KMS-11 (cell line): ENCODE data around the gene METTL2B.

Source experiments
- H2AFZ ChIP-seq: fragments of 200-600 bp; sonication (generic); 2 replicates; pipeline ENCODE4 v1.6.1; 2016; ENCODE audit warnings: antibody characterized with exemption, mixed run types, low read depth
- H3K27ac ChIP-seq: fragments of 200-600 bp; sonication (generic); 2 replicates; pipeline ENCODE4 v1.6.1; 2016; ENCODE audit warnings: mild to moderate bottlenecking, mixed run types
- H3K27me3 ChIP-seq: fragments of 200-600 bp; sonication (generic); 2 replicates; pipeline ENCODE4 v1.6.1; 2017; ENCODE audit warnings: mild to moderate bottlenecking, low read depth, mixed run types, moderate library complexity; ENCODE audit not compliant: insufficient read depth
- H3K36me3 ChIP-seq: fragments of 200-600 bp; sonication (generic); 2 replicates; pipeline ENCODE4 v1.6.1; 2017; ENCODE audit warnings: mild to moderate bottlenecking, mixed run types; ENCODE audit not compliant: insufficient read depth
- H3K4me1 ChIP-seq: fragments of 200-600 bp; sonication (generic); 2 replicates; pipeline ENCODE4 v1.6.1; 2016; ENCODE audit warnings: mild to moderate bottlenecking, low read depth, mixed run types; ENCODE audit not compliant: poor library complexity, severe bottlenecking
- H3K4me2 ChIP-seq: fragments of 200-600 bp; sonication (generic); 2 replicates; pipeline ENCODE4 v1.7.0; 2016; ENCODE audit warnings: mild to moderate bottlenecking, mixed run types
- H3K4me3 ChIP-seq: fragments of 200-600 bp; sonication (generic); IDR thresholded peaks from 2 replicates; pipeline ENCODE4 v1.6.1; 2017; ENCODE audit warnings: low read depth, low read length, mixed read lengths; ENCODE audit not compliant: insufficient read depth
- H3K79me2 ChIP-seq: fragments of 200-600 bp; sonication (generic); 2 replicates; pipeline ENCODE4 v1.6.1; 2016; ENCODE audit warnings: low read depth, mixed run types; ENCODE audit not compliant: insufficient read depth
- H3K9ac ChIP-seq: fragments of 200-600 bp; sonication (generic); 2 replicates; pipeline ENCODE4 v1.6.1; 2016; ENCODE audit warnings: mild to moderate bottlenecking, mixed run types
- H4K20me1 ChIP-seq: fragments of 200-600 bp; sonication (generic); 2 replicates; pipeline ENCODE4 v1.6.1; 2016; ENCODE audit warnings: mild to moderate bottlenecking, mixed run types; ENCODE audit not compliant: insufficient read depth
- TF ChIP-seq, protein P1 (sequence below): fragments of 200-600 bp; sonication (generic); conservative IDR thresholded peaks from 2 replicates; pipeline ENCODE4 v1.6.1; 2017; ENCODE audit warnings: low read depth, mild to moderate bottlenecking, antibody characterized with exemption, low read length, moderate library complexity, mixed read lengths

METTL2B gene

GRCh38 chr7:128431754-128432153, 44.8 kb upstream of the METTL2B start:
- TF ChIP-seq, protein P1, sequence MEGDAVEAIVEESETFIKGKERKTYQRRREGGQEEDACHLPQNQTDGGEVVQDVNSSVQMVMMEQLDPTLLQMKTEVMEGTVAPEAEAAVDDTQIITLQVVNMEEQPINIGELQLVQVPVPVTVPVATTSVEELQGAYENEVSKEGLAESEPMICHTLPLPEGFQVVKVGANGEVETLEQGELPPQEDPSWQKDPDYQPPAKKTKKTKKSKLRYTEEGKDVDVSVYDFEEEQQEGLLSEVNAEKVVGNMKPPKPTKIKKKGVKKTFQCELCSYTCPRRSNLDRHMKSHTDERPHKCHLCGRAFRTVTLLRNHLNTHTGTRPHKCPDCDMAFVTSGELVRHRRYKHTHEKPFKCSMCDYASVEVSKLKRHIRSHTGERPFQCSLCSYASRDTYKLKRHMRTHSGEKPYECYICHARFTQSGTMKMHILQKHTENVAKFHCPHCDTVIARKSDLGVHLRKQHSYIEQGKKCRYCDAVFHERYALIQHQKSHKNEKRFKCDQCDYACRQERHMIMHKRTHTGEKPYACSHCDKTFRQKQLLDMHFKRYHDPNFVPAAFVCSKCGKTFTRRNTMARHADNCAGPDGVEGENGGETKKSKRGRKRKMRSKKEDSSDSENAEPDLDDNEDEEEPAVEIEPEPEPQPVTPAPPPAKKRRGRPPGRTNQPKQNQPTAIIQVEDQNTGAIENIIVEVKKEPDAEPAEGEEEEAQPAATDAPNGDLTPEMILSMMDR = no peak
- Histone ChIP-seq H3K27ac (no peak overlapping the region), H4K20me1 (no peaks in the 10 kb centered on the region), H3K36me3 (no peaks in the 10 kb centered on the region), H3K9ac (no peak overlapping the region), H3K4me3 (no peak overlapping the region), H3K27me3 (no peaks in the 10 kb centered on the region), H3K4me1 (no peaks in the 10 kb centered on the region), H3K79me2 (no peaks in the 10 kb centered on the region), H3K4me2 (no peak overlapping the region), H2AFZ (no peak overlapping the region)

DNA sequence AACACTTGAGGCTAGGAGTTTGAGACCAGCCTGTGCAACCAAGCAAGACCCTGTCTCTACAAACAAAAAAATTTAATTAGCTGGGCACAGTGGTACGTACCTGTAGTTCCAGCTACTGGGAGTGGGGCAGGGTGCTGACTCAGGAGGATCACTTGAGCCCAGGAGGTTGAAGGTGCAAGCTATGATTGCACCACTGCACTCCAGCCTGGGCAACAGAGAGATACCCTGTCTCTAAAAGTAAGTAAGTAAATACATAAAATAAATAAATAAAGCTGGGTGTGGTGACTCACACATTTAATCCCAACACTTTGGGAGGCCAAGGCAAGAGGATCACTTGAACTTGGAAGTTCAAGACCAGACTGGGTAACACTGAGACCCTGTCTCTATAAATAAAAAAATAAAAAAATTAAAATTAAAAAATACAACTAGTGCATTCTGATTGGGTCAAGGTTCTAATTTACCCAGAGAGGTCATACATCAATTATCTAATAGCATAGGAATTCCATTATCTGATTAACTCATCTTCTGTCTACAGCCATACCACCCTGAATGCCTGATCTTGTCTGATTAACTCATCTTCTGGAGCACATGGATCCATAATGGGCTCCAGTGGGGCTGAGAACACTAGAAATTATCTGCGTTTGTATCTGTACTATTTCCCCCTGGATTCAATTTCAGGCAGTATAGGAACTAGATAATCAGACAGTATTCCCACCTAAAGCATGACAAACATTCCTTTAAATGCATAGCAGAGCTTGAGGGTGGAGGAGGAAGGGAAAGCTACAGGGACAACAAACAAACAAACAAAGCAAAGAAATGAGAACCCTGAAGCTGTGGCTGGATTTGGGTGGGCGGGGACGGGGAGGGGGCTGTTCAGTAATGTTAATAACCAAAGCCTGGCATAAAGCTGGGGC, 41.9 kb upstream of the METTL2B start:
- H3K4me1 ChIP-seq = no peaks in the 10 kb centered on the region
- H3K27ac ChIP-seq = no peak overlapping the region
- H3K4me3 ChIP-seq = no peak overlapping the region
- no peaks in the 10 kb centered on the region for H3K79me2 ChIP-seq
- TF ChIP-seq, protein P1 = no peak
- H4K20me1 ChIP-seq = no peaks in the 10 kb centered on the region
- no peak overlapping the region for H2AFZ ChIP-seq
- no peaks in the 10 kb centered on the region for H3K36me3 ChIP-seq
- H3K4me2 ChIP-seq = no peak overlapping the region
- H3K27me3 ChIP-seq = no peaks in the 10 kb centered on the region
- no peak overlapping the region for H3K9ac ChIP-seq

GRCh38 chr7:128435327-128435686, 41.2 kb upstream of the METTL2B start:
- no peak overlapping the region for H2AFZ ChIP-seq
- H3K79me2 ChIP-seq = no peaks in the 10 kb centered on the region

DNA sequence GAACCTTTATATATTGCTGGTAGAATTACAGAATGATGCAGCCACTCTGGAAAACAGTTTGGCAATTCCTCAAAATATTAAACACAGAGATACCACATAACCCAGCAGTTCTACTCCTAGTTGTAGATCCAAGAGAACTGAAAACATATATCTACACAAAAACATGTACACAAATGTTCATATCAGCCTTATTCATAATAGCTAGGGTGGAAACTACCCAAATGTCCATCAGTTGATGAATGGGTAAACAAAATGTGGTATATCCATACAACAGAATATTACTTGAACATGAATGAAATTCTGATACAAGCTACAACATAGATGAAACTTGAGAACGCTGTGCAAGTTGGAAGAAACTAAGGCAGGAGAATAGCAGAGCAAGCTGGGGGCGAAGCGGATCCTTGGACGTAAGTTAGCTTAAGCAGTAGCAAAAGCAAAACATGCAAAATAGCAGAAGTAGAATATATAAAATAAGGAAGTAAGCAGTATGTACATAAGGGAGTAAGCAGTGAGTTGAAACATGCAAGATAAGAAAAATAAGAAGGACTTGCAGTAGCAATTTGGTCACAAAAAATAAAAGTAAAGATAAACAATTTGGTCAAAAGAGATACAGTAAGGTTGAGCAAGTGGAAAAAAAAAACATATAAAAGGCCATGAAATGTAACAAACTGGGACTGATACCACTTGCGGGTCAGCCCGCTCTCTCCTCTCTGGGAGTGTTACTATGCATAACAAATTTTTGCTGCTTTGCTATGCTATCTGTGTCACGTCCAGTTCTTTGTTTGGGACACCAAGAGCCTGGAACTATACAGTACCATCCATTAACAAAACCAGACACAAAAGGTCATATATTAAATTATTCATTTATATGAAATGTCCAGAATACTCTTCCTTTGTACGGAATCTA, 38.9 kb upstream of the METTL2B start:
- H3K4me1 ChIP-seq = no peaks in the 10 kb centered on the region
- H3K4me2 ChIP-seq = no peak overlapping the region
- H2AFZ ChIP-seq = no peak overlapping the region
- H3K27me3 ChIP-seq = no peaks in the 10 kb centered on the region
- no peak overlapping the region for H3K27ac ChIP-seq
- no peak overlapping the region for H3K4me3 ChIP-seq
- TF ChIP-seq, protein P1 = no peak
- no peak overlapping the region for H3K9ac ChIP-seq
- no peaks in the 10 kb centered on the region for H3K36me3 ChIP-seq
- no peaks in the 10 kb centered on the region for H4K20me1 ChIP-seq
- no peaks in the 10 kb centered on the region for H3K79me2 ChIP-seq

More at GRCh38 chr7:128435327-128435686, 41.2 kb upstream of the METTL2B start:
- no peaks in the 10 kb centered on the region for H3K4me1 ChIP-seq
- no peak overlapping the region for H3K27ac ChIP-seq
- H4K20me1 ChIP-seq = no peaks in the 10 kb centered on the region
- H3K36me3 ChIP-seq = no peaks in the 10 kb centered on the region
- H3K4me3 ChIP-seq = no peak overlapping the region
- H3K27me3 ChIP-seq = no peaks in the 10 kb centered on the region
- no peak overlapping the region for H3K4me2 ChIP-seq
- TF ChIP-seq, protein P1 = no peak
- H3K9ac ChIP-seq = no peak overlapping the region
